ENCODE results near the gene COMMD3.

- TF ChIP-seq EZH2 (IDR thresholded peaks at IDR 0.05; ENCODE audit: insufficient read depth, poor library complexity, severe bottlenecking) = no peak
- no peak for TF ChIP-seq EZH2phosphoT487 (IDR thresholded peaks at IDR 0.05; ENCODE audit: insufficient read depth, low read depth)
Measured at GRCh38 chr10:22305721-22306120, 10.5 kb upstream of the COMMD3 start.

All from GM23248 (cell line).